HG03066 (cell line): ENCODE measurements around the gene SERPINB6.
"Not testable (repeated sequence)": the region's sequence is repeated elsewhere in the genome, so short reads cannot be mapped to it uniquely, and the experiment has no call there.

Source experiments
- ATAC-seq: cut with Tn5 transposase; IDR thresholded peaks from one replicate; pipeline ENCODE4 v1.9.1; 2021; ENCODE audit warnings: low read depth; ENCODE audit not compliant: unreplicated experiment

Gene SERPINB6

GRCh38 chr6:2999618-3000557, 28.5 kb upstream of the SERPINB6 start, which contains the start of gene NQO2:
Gene NQO2, plus strand, starts transcription at chr6:2999894. Its CDS starts 6,659 bp downstream, at chr6:3006553.
- peak; percentile 65 for ATAC-seq

GRCh38 chr6:2998998-2999617, 27.7 kb upstream of the SERPINB6 start:
- peak; percentile 18 for ATAC-seq

DNA sequence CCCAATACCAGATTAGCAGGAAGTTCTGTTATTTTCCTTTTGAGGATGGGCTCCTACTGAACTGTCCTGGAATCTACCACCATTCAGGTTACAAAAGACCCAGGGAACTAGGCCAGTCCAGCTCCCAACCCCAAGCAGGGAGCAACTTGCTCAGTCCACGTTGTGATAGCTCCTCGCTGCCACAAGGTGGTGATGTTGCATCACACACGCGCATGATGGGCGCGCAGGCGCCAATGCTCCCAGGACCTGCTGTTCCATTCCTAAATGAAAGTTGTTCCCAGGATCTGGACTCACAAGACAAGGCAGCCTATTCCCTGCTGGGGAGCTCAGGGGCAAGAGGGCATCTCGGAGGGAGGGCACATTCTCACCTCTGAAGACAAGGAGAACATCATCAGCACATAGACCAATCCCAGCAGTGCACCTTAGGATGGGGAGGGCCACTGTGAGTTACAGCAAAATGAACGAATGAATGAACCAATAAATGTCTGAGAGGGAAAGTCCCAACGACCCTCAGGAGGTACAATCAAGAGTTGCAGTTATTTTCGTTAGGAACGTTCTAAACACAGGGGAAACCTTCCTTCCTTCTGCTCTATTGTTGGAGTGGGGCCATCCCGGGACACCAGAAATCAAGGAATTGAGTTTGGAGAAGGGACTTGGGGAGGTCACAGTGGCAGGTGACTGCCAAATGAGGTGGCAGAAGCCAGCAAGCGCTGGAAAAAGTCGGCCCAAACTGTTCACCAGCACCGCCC, 27.1 kb upstream of the SERPINB6 start:
- not testable (repeated sequence) for ATAC-seq

GRCh38 chr6:2993755-2994317, 22.5 kb upstream of the SERPINB6 start:
- ATAC-seq: no peak

DNA sequence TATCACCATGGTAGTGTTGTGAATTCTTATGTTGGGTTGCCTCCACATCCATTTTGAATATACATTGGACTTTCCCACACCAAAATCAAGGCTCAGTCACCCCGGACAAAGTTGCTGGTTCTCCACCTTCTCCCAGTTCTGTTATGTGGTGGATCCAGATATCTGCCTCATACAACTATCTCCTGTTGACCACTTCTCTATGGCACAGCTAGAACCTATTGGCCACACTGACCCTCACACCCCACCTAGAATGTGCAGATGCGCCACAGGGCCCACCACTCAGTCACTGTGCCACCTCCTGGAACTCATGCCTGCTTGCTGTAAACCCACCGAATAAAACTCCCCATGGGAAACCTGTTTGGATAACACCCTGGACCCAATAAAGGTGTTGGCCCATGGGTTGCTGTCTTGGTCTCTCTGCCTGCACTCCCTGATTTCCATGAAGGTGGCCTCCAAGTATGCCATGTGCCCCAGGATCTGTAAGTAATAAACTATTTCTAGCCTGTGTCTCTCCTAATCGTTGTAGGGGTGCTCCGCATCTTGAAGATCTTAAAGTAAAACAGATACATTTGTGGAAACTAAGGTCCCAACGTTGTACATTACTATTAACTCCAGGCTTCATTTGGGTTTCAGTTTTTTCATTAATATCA, 21.1 kb upstream of the SERPINB6 start:
- no peak for ATAC-seq

GRCh38 chr6:2990932-2991506, 19.7 kb upstream of the SERPINB6 start:
- ATAC-seq: no peak

DNA sequence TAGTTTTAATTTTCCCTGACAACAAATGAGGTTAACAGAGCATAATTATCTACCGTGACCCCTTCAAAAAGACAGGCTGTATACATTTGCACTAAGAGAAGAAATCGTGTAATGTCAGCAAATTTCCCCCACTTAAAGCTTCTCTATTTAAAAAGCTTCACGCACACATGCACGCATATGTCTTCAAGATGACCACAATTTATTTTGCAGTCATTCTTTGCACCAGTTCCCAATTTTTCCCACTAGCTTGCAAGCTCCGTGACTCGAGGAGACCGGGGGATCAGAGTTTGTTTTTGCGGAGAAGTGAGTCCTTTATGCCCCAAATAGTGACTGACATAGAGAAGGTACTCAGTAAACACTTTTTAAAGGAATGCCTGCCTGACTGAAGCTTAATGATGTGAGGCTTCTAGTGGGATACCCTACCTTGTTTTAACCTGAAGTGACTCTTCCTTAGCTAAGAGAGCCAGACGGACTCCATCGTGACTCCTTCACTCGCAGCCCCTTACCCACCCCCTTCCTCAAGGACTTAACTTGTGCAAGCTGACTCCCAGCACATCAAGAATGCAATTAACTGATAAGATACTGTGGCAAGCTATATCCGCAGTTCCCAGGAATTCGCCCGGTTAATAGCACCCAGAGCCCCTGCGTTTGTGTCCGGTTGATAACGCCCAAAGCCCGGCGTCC, 19.0 kb upstream of the SERPINB6 start:
- ATAC-seq: no peak

DNA sequence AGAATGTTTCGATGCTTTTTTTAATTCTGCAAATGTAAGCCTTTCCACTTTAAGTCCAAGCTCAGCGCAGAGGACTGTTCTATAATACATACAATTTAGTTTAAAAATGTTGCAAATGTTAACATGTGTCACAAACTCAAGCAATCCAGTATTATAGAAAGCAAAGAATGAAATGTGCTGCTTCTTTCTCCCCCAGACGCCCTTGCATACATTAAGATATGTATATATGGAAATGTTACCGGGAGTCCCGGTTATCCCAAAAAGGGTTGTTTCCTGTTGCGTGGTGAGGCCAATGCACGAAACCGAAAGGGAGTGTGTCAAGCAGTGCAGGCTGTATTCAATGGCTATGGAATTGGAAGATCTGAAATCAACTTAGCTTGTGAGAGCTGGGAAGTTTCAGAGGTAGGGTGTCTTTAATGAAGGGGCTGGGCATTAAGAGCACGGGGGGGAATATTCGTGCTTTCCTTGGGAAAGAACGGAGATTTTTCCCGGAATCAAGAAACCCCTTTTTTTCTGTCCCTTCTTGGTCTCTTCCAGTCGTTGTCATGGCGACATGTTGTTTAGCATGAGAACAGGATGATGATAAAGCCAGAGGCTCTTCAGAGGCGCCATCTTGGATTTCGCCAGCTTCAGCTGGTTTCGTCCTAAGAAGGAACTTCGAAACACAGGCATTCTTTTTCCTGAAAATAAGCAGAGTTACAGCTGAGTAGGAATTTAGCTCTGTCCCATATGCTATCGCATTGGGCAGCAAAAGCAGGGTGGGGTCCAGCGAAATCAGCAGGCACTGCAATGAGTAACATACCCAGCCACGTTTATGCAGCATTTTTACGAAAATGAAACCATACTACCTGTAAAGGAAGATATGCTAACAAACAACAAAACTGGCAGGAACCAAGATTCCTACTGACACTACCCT, 18.2 kb upstream of the SERPINB6 start:
- ATAC-seq: peak; percentile 68

GRCh38 chr6:2988426-2989331, 17.3 kb upstream of the SERPINB6 start:
- peak; percentile 51 for ATAC-seq

GRCh38 chr6:2988094-2988425, 16.7 kb upstream of the SERPINB6 start:
- ATAC-seq: no peak

DNA sequence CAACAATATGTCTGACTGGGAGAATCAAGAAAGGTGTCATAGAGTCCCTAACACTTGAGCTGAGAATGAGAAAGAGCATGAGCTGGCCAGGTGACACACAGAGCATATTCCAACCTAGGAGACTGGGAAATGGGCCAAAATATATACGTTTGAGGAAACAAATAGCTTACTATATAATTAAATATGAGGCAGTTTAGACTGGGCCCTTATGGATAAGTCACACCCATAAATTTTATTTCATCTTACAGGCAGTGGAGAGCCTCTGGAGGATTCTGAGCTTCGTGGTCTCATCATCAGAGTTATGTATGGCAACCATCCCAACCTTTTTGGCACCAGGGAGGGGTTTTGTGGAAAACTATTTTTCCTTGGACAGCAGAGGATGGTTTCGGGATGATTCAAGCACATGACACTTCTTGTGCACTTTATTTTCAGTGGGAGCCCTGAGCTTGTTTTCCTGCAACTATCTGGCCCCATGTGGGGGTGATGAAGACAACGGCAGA, 15.4 kb upstream of the SERPINB6 start:
- no peak for ATAC-seq

DNA sequence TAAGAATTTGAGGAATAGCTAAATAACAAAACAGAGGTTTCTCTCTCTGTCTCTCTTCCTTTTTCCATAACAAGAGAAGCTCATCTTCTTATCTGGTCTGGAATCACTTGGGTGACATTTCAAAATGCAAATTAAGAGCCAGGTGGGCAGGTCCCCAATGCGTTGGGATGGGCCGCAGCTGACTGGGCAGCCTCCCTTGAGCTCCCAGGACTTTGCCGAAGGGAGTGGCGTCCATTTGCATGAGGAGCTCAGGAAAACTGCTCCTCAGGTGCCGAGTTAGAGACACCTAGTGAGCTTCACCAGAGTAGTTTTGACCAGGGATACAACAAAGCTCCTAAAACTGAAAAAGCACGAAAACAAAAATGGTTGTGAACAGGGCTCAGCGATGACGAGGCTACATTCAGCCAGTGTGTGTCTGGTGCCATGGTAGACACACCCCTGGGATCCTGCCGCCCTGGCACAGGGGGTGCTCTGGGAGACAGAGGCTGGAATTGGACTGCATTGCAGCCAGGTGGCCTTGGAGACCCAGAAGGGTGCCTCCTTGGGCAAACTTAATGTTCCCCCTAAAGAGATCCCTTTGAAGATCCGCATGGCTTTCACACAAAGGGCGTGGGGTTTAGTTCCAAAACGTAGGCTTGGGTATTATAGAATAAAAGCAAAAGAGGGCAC, 13.5 kb upstream of the SERPINB6 start:
- no peak for ATAC-seq

DNA sequence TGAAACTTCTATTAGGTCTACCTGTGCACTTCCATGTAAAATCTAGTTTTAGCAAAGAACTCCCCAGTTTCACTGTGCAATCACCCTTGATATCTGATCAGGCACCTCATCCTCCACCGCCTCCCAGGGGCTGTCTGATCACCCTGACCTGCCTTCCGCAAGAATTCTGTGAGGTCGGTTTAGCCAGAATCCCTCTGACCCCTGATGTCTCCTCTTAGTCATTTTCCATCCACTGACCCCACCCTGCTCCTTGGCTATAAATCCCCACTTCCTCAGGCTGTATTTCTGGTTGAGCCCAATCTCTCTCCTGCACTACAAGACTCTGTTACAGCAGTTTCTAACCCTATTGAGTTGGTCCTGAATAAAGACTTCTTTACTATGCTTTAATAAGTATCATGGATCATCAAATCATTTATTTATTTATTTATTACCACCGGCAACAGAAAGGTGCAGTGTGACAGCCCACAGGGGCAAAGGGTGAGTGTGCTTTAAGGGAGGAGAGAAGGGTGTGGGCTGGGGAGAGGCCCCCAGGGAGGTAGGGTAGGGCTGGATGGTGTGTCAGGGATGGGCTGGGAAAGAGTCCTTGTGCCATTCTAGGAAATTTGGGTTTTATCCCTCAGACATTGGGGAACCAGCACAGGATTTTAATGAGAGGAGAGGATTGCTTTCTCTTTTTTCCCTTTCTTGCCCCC, 11.2 kb upstream of the SERPINB6 start:
- ATAC-seq: no peak

DNA sequence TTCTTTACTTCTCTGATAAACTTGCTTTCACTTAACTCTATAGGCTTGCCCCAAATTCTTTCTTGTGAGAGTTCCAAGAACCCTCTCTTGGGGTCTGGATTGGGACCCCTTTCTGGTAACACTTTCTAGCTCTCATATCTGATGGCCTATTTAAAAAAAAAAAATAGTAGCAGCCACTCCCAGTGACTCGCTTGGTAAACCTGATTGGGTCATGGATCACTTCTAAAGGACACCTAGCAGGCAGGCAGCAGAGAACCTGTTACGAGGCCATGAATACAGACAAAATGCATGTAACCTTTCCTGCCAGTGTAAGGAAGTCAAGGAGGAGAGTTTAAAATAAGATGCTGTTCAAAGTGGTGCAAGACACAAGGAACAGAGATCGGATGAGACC, 9.1 kb upstream of the SERPINB6 start:
- ATAC-seq: no peak

DNA sequence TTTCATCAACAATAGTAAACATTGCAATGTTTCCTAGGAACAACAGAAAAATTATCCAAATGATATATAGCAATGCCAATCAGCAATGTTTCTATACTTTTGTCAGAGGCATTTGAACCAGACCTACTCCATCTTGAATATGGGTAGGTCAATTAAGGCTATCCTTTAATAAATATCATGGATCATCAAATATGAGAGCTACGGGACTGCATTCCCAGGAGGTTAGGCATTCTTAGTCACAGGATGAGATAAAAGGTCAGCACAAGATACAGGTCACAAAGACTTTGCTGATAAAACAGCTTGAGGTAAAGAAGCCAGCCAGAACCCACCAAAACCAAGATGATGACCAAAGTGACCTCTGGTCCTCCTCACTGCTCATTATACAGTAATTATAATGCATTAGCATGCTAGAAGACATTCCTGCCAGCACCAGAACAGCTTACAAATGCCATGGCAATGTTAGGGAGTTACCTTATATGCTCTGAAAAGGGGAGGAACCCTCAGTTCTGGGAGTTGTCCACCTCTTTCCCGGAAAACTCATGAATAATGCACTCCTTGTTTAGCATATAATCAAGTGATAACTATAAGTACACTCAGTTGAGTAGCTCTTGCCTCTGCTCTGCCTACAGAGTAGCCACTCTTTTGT, 8.6 kb upstream of the SERPINB6 start:
- ATAC-seq: no peak

DNA sequence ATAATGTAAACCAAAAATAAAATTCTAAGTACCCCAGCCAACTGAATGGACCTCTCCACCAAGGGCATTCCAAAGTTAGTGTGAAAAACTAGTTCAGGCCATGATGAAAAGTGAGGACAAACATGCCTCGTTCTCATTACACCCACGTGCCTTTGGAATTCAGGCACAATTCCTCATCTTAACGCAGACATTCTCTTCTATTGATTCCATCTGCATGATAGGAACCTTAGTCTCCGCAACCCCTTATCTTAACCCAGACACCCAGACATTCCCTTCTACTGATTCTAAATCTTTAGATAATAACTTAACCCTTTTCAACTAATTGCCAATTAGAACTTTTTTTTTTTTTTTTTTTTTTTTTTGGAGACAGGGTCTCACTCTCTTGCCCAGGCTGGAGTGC, 7.6 kb upstream of the SERPINB6 start:
- ATAC-seq: no peak
